GM18909 (cell line): ENCODE data around the gene SNAI3.

ENCODE experiments used
- ATAC-seq: cut with Tn5 transposase; IDR thresholded peaks from one replicate; pipeline ENCODE4 v1.9.1; 2021; ENCODE audit warnings: mild to moderate bottlenecking; ENCODE audit not compliant: unreplicated experiment, poor library complexity

Gene SNAI3

GRCh38 chr16:88639231-88640038 is 46.9 kb downstream of the SNAI3 start:
- no peak for ATAC-seq

GRCh38 chr16:88638323-88639230 is 47.7 kb downstream of the SNAI3 start, which contains the start of gene IL17C:
TSS of gene IL17C (plus strand) at chr16:88638572. CDS start at chr16:88638642, 70 bp downstream.
- no peak for ATAC-seq

GRCh38 chr16:88636488-88637265 is 49.6 kb downstream of the SNAI3 start:
- ATAC-seq = no peak

- no peak for ATAC-seq
Measured at GRCh38 chr16:88635671-88636319, 50.5 kb downstream of the SNAI3 start.

- no peak for ATAC-seq
Measured at GRCh38 chr16:88634994-88635670, 51.2 kb downstream of the SNAI3 start.

- ATAC-seq = peak; percentile 60
Measured at GRCh38 chr16:88634141-88634993, 51.9 kb downstream of the SNAI3 start.

GRCh38 chr16:88633684-88634140 is 52.6 kb downstream of the SNAI3 start:
- peak; percentile 35 for ATAC-seq

- no peak for ATAC-seq
Measured at GRCh38 chr16:88632587-88632930, 53.7 kb downstream of the SNAI3 start.

- no peak for ATAC-seq
Measured at GRCh38 chr16:88631920-88632586, 54.3 kb downstream of the SNAI3 start.

GRCh38 chr16:88631384-88631783 is 54.9 kb downstream of the SNAI3 start:
- no peak for ATAC-seq

- ATAC-seq = no peak
Measured at GRCh38 chr16:88630941-88631340, 55.4 kb downstream of the SNAI3 start.

GRCh38 chr16:88630433-88630832 is 55.9 kb downstream of the SNAI3 start:
- ATAC-seq = no peak

- ATAC-seq = no peak
Measured at GRCh38 chr16:88629835-88630234, 56.5 kb downstream of the SNAI3 start.

- no peak for ATAC-seq
Measured at GRCh38 chr16:88628512-88628974, 57.8 kb downstream of the SNAI3 start.
